IMR-90 (cell line): ENCODE results near the gene HMCN1. TPM values are rescaled to one million over a fixed set of nuclear protein-coding genes. Genes with fewer than 3 reads are reported as not detected.

Experiments
- ATAC-seq: fragments of 200-7000 bp; cut with Tn5 transposase; 2 replicates; pipeline ENCODE4 v1.9.1; 2020; ENCODE audit warnings: low read depth, mild to moderate bottlenecking, moderate library complexity
- BruUV-seq: library from RNA; stranded (reverse); fragments of 400-500 nt; replicated peaks from 2 replicates; lab custom pipeline; 2021; lab: Mats Ljungman, UMichigan
- CTCF ChIA-PET: fragments of 300-600 bp; formaldehyde crosslinking; extraction: SDS; loops from one replicate; lab custom pipeline; 2021; ENCODE audit warnings: antibody characterized with exemption; lab: Yijun Ruan, JAX
- POLR2A ChIA-PET: fragments of 300-600 bp; sonication (Branson Sonifier 250); formaldehyde crosslinking; loops from one replicate; lab custom pipeline; 2022; ENCODE audit warnings: antibody characterized with exemption; ENCODE audit not compliant: unreplicated experiment; lab: Charles Lee
- DNase-seq: peaks from one replicate; pipeline ENCODE4 v3.0.0; 2013
- H2AFZ ChIP-seq: replicated peaks from 2 replicates; pipeline ENCODE3; 2013; ENCODE audit warnings: low read length, mild to moderate bottlenecking; ENCODE audit not compliant: poor library complexity
- H2AK5ac ChIP-seq: 2 replicates; pipeline ENCODE4 v1.6.1; 2013; ENCODE audit warnings: low read depth, low read length, inconsistent platforms
- H2AK9ac ChIP-seq: replicated peaks from 2 replicates; pipeline ENCODE3; 2013; ENCODE audit warnings: mild to moderate bottlenecking, low read depth, low read length, moderate library complexity; ENCODE audit not compliant: poor library complexity
- H2BK120ac ChIP-seq: 2 replicates; pipeline ENCODE4 v1.6.1; 2013; ENCODE audit warnings: low read depth, low read length, inconsistent platforms
- H2BK15ac ChIP-seq: 3 replicates; pipeline ENCODE4 v1.6.1; 2013; ENCODE audit warnings: low read depth, low read length, inconsistent platforms
- H2BK20ac ChIP-seq: 2 replicates; pipeline ENCODE4 v1.6.1; 2013; ENCODE audit warnings: low read depth, mild to moderate bottlenecking, inconsistent platforms, low read length, moderate library complexity
- H2BK5ac ChIP-seq: 2 replicates; pipeline ENCODE4 v1.6.1; 2013; ENCODE audit warnings: mild to moderate bottlenecking, low read depth, low read length, inconsistent platforms; ENCODE audit not compliant: poor library complexity, severe bottlenecking
- H3K14ac ChIP-seq: replicated peaks from 2 replicates; pipeline ENCODE4 v1.6.1; 2013; ENCODE audit warnings: low read depth, low read length, inconsistent platforms
- H3K18ac ChIP-seq: 2 replicates; pipeline ENCODE4 v1.6.1; 2013; ENCODE audit warnings: low read depth, low read length, control low read depth
- H3K23ac ChIP-seq: 2 replicates; pipeline ENCODE4 v1.6.1; 2013; ENCODE audit warnings: low read depth, low read length, inconsistent platforms
- H3K27ac ChIP-seq: 2 replicates; pipeline ENCODE4 v1.5.1; 2013; ENCODE audit warnings: mild to moderate bottlenecking, control low read depth, low read length; ENCODE audit not compliant: insufficient read depth
- H3K27me3 ChIP-seq: 2 replicates; pipeline ENCODE4 v1.6.1; 2013; ENCODE audit warnings: low read length; ENCODE audit not compliant: control insufficient read depth, insufficient read depth
- H3K36me3 ChIP-seq: 2 replicates; pipeline ENCODE4 v1.6.1; 2013; ENCODE audit warnings: low read length, mixed read lengths; ENCODE audit not compliant: control insufficient read depth, insufficient read depth
- H3K4ac ChIP-seq: 2 replicates; pipeline ENCODE4 v1.6.1; 2013; ENCODE audit warnings: low read depth, low read length, inconsistent platforms
- H3K4me1 ChIP-seq: 2 replicates; pipeline ENCODE4 v1.6.1; 2013; ENCODE audit warnings: low read length, mixed read lengths; ENCODE audit not compliant: control insufficient read depth, insufficient read depth
- H3K4me2 ChIP-seq: 2 replicates; pipeline ENCODE4 v1.6.1; 2013; ENCODE audit warnings: low read depth, mild to moderate bottlenecking, control low read depth, low read length, moderate library complexity
- H3K4me3 ChIP-seq: 2 replicates; pipeline ENCODE4 v1.5.1; 2013; ENCODE audit warnings: low read depth, mild to moderate bottlenecking, control low read depth, low read length, moderate library complexity; ENCODE audit not compliant: insufficient read depth
- H3K56ac ChIP-seq: 2 replicates; pipeline ENCODE4 v1.6.1; 2013; ENCODE audit warnings: low read length, inconsistent platforms; ENCODE audit not compliant: insufficient read depth; ENCODE audit errors: extremely low read depth
- H3K79me1 ChIP-seq, 2 experiments: 2 replicates each; pipeline ENCODE4 v1.6.1; 2013; ENCODE audit warnings: low read length in 2 of 2, inconsistent platforms in 1 of 2, low read depth in 1 of 2
- H3K9ac ChIP-seq: 2 replicates; pipeline ENCODE4 v1.6.1; 2013; ENCODE audit warnings: low read depth, low read length, control low read depth
- H3K9me1 ChIP-seq: 2 replicates; pipeline ENCODE4 v1.6.1; 2013; ENCODE audit warnings: low read length, inconsistent platforms; ENCODE audit not compliant: insufficient read depth
- H3K9me3 ChIP-seq: 2 replicates; pipeline ENCODE4 v1.6.1; 2013; ENCODE audit warnings: low read length; ENCODE audit not compliant: control insufficient read depth, insufficient read depth
- H4K20me1 ChIP-seq: 2 replicates; pipeline ENCODE4 v1.6.1; 2013; ENCODE audit warnings: low read length, inconsistent platforms; ENCODE audit not compliant: insufficient read depth
- H4K5ac ChIP-seq: 2 replicates; pipeline ENCODE4 v1.6.1; 2013; ENCODE audit warnings: mild to moderate bottlenecking, low read depth, low read length, control low read depth
- H4K8ac ChIP-seq, 2 experiments: 2 replicates each; pipeline ENCODE4 v1.6.1; 2013; ENCODE audit warnings: low read depth in 2 of 2, low read length in 2 of 2, control low read depth in 1 of 2, inconsistent platforms in 1 of 2
- H4K91ac ChIP-seq: 2 replicates; pipeline ENCODE4 v1.6.1; 2013; ENCODE audit warnings: low read depth, low read length, inconsistent platforms; ENCODE audit not compliant: insufficient read depth
- CEBPB ChIP-seq: IDR thresholded peaks from 2 replicates; pipeline ENCODE4 v1.6.1; 2012; ENCODE audit warnings: low read depth, low read length, improper control_type of control experiment
- FOS ChIP-seq: fragments of 150-350 bp; IDR thresholded peaks from 2 replicates; pipeline ENCODE4 v1.6.1; 2016; ENCODE audit warnings: low read depth, low read length
- MXI1 ChIP-seq: IDR thresholded peaks from 2 replicates; pipeline ENCODE4 v1.6.1; 2012; ENCODE audit warnings: low read depth, mild to moderate bottlenecking, low read length, moderate library complexity, borderline replicate concordance
- SMC3 ChIP-seq: fragments of 150-350 bp; IDR thresholded peaks from 2 replicates; pipeline ENCODE4 v1.6.1; 2016; ENCODE audit warnings: low read depth, mild to moderate bottlenecking, antibody characterized with exemption, low read length, moderate library complexity
- dilution Hi-C: fragments of 300-500 bp; cut with HindIII; formaldehyde crosslinking; loops from one replicate; pipeline ENCODE4 v1.14.3; 2018; ENCODE audit warnings: low sequenced_read_pairs; ENCODE audit not compliant: unreplicated experiment
- in situ Hi-C: fragments of 300-500 bp; cut with MboI; formaldehyde crosslinking; loops from 3 replicates; pipeline ENCODE4 v1.14.3; 2019; ENCODE audit warnings: low sequenced_read_pairs, inconsistent platforms, mixed read lengths
- intact Hi-C: fragments of 100-400 bp; cut with micrococcal nuclease; formaldehyde crosslinking; loops from 2 replicates; pipeline ENCODE4 v1.10.0; 2022
- polyA plus RNA-seq, 3 experiments: library from polyadenylated mRNA; depleted of rRNA; stranded (reverse); fragments of >200 nt; gene quantifications; 2 replicates each; pipeline ENCODE4 v1.2.3, GENCODE V29; 2012; ENCODE audit warnings: low replicate concordance in 1 of 3
- total RNA-seq: library from RNA; depleted of rRNA; stranded (reverse); fragments of >200 nt; gene quantifications from 2 replicates; pipeline ENCODE4 v1.2.3, GENCODE V29; 2012
- TF ChIP-seq, protein P1 (sequence below): fragments of 150-350 bp; IDR thresholded peaks from 2 replicates; pipeline ENCODE4 v1.6.1; 2016; ENCODE audit warnings: low read depth, mild to moderate bottlenecking, low read length, moderate library complexity, borderline replicate concordance

The HMCN1 gene
- total and polyA plus RNA-seq, 2 of the 4 experiments (the other 2 are of a cell fraction), result 6.1 to 11.7 TPM

DNA sequence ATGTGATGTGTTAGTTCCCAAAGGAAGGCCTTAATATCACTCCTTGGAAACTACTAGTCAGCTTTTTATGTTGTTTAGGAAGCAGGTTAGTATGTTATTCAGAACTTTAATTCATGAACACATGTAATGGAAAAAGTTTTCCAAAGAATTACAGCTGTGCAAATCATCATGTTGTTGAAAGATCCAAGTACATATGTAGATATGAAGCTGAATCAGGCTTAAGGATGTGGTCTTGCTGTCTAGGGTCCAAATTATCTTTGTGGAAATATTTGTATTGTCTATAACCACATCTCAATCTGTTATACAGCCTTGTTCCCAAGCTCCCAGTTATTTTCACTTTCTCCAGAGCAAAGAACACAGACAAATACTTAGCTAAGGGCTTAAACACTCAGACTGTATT is 409.3 kb downstream of the HMCN1 start:
- no peak overlapping the region for H2AK5ac ChIP-seq
- no peak overlapping the region for H2BK15ac ChIP-seq
- intact Hi-C loops, result no loop called here
- no peaks in the 10 kb centered on the region; the same call in 1 of the 2 replicates for H3K4me1 ChIP-seq
- H4K91ac ChIP-seq, result no peak overlapping the region
- H3K9ac ChIP-seq, result no peak overlapping the region
- TF ChIP-seq FOS (no peak), SMC3 (no peak), MXI1 (no peak), CEBPB (no peak)
- TF ChIP-seq, protein P1, sequence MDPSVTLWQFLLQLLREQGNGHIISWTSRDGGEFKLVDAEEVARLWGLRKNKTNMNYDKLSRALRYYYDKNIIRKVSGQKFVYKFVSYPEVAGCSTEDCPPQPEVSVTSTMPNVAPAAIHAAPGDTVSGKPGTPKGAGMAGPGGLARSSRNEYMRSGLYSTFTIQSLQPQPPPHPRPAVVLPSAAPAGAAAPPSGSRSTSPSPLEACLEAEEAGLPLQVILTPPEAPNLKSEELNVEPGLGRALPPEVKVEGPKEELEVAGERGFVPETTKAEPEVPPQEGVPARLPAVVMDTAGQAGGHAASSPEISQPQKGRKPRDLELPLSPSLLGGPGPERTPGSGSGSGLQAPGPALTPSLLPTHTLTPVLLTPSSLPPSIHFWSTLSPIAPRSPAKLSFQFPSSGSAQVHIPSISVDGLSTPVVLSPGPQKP, result no peak
- no peak overlapping the region for H2BK5ac ChIP-seq
- no peak overlapping the region for H2AFZ ChIP-seq
- no peak overlapping the region for H3K4me2 ChIP-seq
- H3K27ac ChIP-seq, result no peak overlapping the region
- no peak overlapping the region for H4K5ac ChIP-seq
- no TSS peak for BruUV-seq
- H3K9me3 ChIP-seq, result no peaks in the 10 kb centered on the region
- no peak overlapping the region for H3K4ac ChIP-seq
- no peaks in the 10 kb centered on the region for H3K9me1 ChIP-seq
- no peak overlapping the region for H2BK20ac ChIP-seq
- H3K4me3 ChIP-seq, result no peak overlapping the region
- no peaks in the 10 kb centered on the region for H4K20me1 ChIP-seq
- in situ Hi-C loops, result no loop called here
- H4K8ac ChIP-seq, result no peak overlapping the region
- no peak overlapping the region for H3K18ac ChIP-seq
- no peaks in the 10 kb centered on the region; the same call in 1 of the 2 replicates for H3K36me3 ChIP-seq
- no peak for DNase-seq
- dilution Hi-C loops, result no loop called here
- no peak overlapping the region for H2AK9ac ChIP-seq
- H3K14ac ChIP-seq, result no peak overlapping the region
- no peak overlapping the region for H2BK120ac ChIP-seq
- POLR2A ChIA-PET, result no interaction called here
- H3K79me1 ChIP-seq, result no peaks in the 10 kb centered on the region
- H3K27me3 ChIP-seq, result no peaks in the 10 kb centered on the region
- H3K56ac ChIP-seq, result no peak overlapping the region
- CTCF ChIA-PET, result no interaction called here
- ATAC-seq, result no peak
- H3K23ac ChIP-seq, result no peak overlapping the region
